ENCODE results near the gene CCNI2. TPM values are rescaled to one million over a fixed set of nuclear protein-coding genes. Genes with fewer than 3 reads are reported as not detected.

Gene CCNI2
- total RNA-seq, 1 experiment from 2014 or later, result not detected

DNA sequence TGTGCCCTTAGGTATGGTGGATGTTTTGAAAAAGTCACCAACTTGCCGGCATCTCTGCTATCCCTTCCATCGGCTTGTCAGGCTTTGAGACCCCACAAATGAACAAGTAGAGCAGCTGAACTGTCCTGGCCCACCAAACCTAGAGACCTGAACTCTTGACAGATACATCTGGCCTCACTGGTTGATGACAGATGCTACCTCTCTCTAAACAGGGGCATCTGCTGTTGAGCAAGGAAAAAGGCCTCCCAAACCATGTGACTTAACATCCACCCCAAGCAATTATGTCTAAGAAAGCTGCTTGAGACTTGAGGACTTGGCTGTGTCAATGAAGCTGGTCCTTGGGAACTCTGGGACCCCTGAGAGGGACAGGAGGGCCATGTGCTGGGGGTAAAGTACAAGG, 2.3 kb downstream of the CCNI2 start:
- no peak for DNase-seq (ENCODE audit: low spot score)

DNA sequence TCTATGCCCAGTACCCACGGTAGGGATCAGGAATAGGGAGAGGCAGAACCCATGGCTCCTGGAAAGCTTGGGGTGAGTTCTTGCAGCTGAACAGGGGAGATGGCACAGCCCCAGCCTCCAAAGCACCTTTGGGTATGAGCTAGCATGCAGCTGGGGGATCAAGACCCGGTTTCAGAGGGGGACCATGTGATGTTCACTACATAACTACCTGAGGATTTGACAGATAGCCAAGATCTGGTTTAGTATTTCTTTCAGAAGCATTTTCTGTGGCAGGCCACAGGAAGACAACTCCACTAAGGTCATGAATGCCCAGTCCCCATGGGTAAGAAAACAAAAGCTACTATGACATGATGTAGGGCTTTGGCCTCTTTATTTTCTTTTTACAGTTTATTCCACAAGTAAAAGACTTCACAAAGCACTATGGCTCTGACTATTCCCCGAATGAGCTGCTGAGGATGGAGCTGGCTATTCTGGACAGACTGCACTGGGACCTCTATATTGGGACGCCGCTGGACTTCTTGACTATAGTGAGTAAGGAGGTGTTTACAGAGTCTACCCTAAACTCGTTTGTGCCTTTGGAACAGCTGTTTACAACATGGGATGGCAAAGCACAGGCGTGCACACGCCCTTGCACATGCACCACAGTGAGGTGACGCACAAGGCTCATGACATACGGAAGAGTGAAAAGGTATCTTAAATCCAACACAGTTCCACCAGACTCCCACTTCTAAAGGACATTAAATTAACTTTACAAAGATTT, 3.4 kb downstream of the CCNI2 start:
- DNase-seq (ENCODE audit: low spot score), result no peak

GRCh38 chr5:132751444-132751843, 4.2 kb downstream of the CCNI2 start:
- DNase-seq (ENCODE audit: low spot score), result no peak

GRCh38 chr5:132751971-132752580, 4.8 kb downstream of the CCNI2 start:
- no peak for DNase-seq (ENCODE audit: low spot score)

- no peak for DNase-seq (ENCODE audit: low spot score)
Observed at GRCh38 chr5:132752581-132753125, 5.4 kb downstream of the CCNI2 start.

GRCh38 chr5:132753135-132753987, 6.1 kb downstream of the CCNI2 start:
- DNase-seq (ENCODE audit: low spot score), result no peak

DNA sequence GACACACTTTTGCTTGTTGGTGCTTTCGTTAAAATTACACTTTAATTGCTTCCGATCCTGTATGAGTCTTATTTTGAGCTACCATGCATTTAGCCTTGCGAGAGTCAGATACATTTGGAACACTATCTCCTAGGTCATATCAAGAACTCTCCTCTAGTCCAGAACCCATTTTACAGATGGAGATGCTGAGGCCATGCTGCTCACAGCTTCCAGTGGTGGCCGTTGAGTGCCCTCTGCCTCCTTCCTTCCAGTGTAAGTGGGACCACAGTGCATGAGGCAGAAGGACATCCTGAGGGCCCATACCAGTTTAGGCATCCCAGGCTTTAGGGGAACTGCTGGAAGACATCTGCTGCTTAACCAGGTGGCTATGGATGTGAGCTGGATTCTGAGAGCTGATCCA, 6.9 kb downstream of the CCNI2 start:
- DNase-seq (ENCODE audit: low spot score), result no peak

GRCh38 chr5:132754947-132755346, 7.7 kb downstream of the CCNI2 start:
- DNase-seq (ENCODE audit: low spot score), result no peak

- DNase-seq (ENCODE audit: low spot score), result no peak
Observed at GRCh38 chr5:132756542-132756941, 9.3 kb downstream of the CCNI2 start.

- no peak for DNase-seq (ENCODE audit: low spot score)
Observed at GRCh38 chr5:132758451-132758850, 11.2 kb downstream of the CCNI2 start.

GRCh38 chr5:132759114-132760048, 12.2 kb downstream of the CCNI2 start:
- no peak for DNase-seq (ENCODE audit: low spot score)

DNA sequence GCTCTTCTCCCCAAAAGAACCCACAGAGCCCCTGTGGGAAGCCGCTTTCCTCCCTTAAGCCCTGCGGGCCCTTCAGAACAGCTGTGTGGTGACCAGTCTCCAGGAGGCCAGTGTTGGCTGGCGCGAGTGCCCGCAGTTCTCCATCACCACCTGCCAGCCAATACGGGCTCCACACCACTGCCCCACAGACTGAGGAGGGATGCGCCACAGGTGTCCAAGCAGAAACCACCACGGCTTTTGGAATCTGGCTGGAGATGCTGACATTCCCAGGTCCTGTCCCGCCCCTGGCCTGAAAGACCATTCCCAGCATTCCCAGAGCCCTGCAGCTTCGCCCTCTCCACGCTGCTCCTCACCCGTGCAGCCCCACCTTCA, 12.8 kb downstream of the CCNI2 start:
- no peak for DNase-seq (ENCODE audit: low spot score)

DNA sequence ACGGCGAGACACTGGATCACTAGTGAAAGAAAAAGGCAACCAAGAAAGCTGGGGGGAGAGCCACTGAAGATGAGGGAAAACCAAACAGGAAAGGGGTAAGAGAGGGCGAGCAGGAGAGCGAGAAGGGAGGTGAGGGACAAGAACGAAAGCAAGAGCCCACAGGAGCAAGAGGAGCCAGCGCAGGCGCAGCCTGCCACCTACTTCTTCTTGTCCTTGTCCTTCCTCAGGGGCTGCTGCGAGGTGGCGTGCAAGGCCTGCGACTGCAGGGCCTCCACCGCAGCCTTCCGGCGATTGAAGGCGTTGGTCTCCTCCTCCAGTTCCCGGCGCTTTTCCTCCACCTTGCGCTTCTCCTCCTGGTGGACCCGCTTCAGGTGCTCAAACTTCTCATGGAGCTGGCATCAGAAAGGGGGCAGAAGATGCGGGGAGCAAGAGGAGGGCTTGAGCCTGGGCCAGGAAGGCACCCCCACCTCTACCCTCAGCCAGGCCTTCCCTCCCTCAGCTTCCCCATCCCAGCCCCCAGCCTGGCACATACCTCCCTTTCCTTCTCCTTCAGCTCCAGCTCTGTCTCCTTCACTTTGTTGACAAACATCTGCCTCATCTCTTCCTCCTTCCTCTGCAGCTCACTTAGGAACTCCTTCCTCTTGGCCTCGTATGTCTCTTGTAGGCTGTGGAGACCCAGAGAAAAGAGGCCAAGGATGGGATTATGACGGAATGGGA, 13.5 kb downstream of the CCNI2 start:
- no peak for DNase-seq (ENCODE audit: low spot score)

GRCh38 chr5:132761321-132762240, 14.4 kb downstream of the CCNI2 start:
- no peak for DNase-seq (ENCODE audit: low spot score)

GRCh38 chr5:132762246-132763000, 15.2 kb downstream of the CCNI2 start:
- no peak for DNase-seq (ENCODE audit: low spot score)

- DNase-seq (ENCODE audit: low spot score), result no peak
Observed at GRCh38 chr5:132763181-132764036, 16.2 kb downstream of the CCNI2 start.

DNA sequence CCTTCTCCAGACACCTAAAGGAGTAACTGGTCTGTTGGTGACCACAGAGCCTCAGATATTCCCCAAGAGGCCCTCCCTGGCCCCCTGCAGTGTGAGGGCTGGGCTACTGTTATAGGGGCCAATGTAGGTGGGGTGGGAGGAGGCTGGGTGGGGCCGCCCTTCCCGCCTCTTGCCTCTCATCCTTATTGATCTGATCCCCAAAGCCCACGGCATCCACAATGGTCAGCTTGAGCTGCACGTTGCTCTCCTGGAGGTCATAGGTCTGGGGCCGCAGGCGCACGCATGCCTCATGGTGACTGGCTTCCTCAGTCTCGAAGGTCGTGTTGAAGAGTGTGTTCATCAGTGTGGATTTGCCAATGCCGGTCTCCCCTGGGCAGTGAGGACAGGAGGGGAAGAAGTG, 16.8 kb downstream of the CCNI2 start:
- DNase-seq (ENCODE audit: low spot score), result no peak
